GM18517 (cell line): ENCODE measurements around the gene CHTF18.
A peak's percentile ranks its signal among the peaks of the same experiment; 100 is the strongest.
"Not testable (repeated sequence)": the region's sequence is repeated elsewhere in the genome, so short reads cannot be mapped to it uniquely, and the experiment has no call there.

Experiments
- ATAC-seq: cut with Tn5 transposase; IDR thresholded peaks from one replicate; pipeline ENCODE4 v1.9.1; 2021; ENCODE audit warnings: mild to moderate bottlenecking, moderate library complexity; ENCODE audit not compliant: unreplicated experiment

Gene CHTF18

GRCh38 chr16:802914-803753 lies 14.7 kb downstream of the CHTF18 start:
- ATAC-seq: no peak

DNA sequence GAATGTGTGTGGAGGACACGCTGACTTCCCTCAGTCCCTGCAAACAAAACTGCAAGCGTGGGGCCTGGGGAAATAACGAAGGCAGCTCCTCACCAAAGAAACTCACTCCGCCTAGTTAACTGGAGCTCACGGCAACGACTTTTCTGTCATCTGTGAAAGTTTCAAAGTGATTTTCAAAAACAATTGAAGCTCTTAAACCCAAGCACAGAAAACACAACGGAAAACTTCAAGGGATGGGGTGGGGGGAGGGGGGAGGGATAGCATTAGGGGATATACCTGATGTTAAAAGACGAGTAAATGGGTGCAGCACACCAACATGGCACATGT lies 15.3 kb downstream of the CHTF18 start:
- ATAC-seq: no peak

DNA sequence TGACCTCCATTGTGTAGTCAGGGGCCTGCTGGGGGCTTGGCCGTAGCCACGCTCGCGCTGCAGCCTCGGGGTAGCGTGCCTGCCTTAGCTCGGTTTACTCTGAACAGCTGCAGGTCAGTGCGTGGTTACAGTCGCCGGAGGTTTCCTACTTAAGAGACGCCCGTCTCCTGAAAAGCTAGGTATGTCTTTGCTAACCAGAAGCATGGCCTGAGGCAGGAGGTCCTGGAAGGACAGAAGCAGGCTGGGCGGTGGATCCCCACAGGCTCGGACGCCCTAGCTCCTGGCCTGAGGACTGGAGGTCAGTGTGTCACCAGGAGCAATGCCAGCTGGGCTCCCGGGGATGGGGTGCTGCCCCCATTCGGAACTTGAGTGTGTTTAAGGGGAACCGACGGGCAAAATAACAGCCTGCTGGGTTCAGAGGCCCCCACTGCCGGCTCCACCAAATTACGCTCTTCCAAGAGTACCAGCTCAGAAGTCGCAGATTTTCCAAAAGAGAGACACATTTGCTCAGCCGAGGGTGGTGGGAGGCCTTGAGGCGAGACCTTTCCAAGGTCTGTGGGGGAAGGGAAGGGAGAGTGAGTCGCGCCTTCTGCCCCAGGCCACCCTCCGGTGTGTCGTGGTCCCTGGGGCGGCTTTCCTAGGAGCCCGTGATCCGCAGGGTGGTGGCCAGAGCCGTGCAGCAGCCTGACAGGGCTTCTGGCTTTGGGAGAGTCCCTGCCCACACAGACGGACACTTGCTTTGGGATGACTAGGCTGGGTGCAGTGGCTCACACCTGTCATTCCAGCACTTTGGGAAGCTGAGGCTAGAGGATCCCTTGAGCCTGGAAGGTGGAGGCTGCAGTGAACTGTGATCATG lies 16.0 kb downstream of the CHTF18 start:
- ATAC-seq: no peak

DNA sequence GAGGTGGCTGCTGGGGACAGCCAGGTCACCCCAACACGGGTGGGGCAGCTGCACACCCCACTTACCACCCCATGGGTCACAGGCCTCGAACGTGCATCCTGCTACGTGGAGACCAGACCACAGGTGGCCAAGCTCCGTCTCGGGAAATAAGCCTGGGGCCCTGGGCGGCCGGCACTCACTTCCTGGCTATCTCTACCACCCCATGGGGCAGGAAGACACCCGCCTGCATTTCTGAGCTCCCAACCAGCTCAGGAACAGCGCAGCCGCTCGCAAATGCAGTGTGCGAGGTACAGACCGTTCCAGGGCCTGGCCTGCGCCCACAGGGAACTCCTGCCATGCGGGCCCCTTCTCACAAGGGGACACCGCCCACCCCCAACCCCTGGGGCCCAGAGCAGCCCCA lies 17.1 kb downstream of the CHTF18 start:
- no peak for ATAC-seq

GRCh38 chr16:807347-808084 lies 19.1 kb downstream of the CHTF18 start:
- ATAC-seq: peak; percentile 82

DNA sequence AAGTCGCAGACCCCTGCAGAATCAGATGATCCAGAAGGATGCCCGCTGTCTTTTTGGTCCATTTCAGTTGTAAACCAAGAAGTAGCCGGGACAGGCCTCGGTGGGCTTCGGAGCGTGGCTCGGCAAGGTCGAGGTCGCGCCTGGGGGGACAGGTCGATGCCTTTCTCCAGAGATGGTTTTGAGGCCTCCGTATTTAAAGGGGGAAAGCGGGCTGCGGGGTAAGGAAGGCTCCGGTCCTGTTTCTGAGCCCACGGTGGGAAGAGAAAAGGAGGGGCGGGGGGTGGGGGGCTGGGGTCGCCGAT lies 19.6 kb downstream of the CHTF18 start:
- ATAC-seq: no peak

- no peak for ATAC-seq
Measured at GRCh38 chr16:813204-813915, 24.9 kb downstream of the CHTF18 start.

DNA sequence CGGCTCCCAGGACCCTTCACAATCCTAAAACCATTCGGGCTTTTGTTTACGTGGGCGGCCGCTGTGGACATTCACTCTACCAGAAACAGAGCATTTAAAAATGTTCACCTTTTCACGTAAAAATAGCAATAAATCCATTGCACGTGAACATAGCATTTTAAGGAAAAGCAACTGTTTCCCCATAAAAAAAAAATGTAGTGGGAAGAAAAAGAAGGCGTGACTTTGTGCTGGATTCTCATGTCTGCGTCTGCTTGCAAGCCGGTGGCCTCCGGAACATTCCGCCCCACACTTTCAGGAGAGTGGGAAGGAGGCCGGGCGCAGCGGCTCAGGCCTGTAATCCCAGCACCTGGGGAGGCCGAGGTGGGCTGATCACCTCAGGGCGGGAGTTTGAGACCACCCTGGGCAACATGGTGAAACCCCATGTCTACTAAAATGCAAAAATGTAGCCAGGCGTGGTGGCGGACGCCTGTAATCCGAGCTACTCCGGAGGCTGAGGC lies 25.5 kb downstream of the CHTF18 start:
- no peak for ATAC-seq

DNA sequence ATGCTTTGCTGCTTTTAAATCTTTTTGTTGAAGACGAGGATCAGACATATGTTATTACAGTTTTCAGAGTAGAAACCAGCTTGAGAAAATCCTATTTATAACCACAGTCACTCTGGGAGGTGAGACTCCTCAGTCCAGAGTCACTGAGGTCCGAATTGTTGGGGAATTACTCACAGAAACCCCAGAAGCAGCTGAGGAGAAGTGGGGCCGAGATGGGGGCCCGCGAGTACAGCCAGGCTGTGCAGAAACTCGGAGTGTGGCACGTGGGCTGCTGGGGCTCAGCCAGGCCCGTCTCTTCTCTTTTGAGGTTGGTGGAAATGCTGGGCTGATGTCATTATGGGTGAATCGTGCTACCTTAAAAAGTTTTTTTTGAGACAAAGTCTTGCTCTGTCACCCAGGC lies 26.6 kb downstream of the CHTF18 start:
- ATAC-seq: no peak

GRCh38 chr16:815861-816260 lies 27.4 kb downstream of the CHTF18 start:
- no peak for ATAC-seq

DNA sequence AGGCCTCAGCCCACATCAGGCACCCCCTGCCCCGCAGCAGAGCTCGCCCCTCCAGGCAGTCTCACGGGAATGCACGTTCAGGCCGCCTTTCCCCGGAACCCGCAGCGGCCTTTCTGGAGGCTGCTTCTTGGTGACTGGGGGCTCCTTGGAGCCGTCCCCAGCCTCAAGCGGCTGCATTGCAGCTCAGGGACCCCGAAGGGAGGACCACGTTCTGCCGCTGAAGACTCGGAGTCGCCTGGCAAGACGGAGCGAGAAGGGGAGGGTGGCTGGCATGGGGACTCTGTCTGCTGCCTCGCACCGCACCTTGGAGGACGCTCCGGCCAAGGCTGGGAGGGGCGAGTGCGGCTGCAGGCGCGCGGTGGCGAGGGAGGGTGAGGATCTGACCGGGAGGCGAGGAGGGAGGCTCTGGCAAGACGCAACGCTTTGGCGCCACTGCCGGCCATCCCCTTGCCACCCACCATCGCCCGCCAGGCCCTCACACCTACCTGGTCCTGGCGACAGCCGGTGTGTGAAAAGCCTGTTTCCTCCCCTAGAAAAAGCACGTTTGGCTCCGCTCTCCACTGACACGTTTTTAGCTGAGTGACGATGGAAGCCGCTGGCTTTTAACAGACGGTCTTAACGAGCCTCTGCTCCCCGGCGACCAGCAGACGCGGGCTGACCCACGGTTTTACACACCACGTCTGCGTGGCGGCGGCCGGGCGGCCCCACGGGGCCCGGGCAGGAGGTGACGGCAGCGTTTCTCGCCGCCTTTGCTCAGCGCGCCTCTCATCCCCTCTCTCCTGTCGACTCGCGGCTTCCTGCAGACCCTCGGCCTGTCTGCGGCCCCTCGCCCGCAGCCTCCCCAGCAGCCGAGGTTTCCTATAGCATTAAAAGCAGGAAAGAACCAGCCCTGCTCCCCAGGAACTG lies 28.8 kb downstream of the CHTF18 start:
- no peak for ATAC-seq

DNA sequence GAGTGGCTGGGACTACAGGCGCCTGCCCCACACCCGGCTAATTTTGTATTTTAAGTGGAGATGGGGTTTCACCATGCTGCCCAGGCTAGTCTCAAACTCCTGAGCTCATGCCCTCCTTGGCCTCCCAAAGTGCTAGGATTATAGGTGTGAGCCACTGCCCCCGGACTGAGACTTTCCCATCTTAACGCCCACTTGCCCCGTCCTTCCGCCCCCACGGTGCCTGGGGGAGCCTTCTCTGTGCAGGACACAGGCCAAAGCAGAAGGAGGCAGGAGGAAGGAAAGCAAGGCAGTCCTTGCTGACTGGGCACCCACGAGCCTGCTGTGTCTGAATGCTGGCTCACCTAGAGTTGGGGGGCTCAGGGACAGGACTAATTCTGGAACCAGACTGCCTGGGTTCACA lies 29.7 kb downstream of the CHTF18 start:
- ATAC-seq: no peak

DNA sequence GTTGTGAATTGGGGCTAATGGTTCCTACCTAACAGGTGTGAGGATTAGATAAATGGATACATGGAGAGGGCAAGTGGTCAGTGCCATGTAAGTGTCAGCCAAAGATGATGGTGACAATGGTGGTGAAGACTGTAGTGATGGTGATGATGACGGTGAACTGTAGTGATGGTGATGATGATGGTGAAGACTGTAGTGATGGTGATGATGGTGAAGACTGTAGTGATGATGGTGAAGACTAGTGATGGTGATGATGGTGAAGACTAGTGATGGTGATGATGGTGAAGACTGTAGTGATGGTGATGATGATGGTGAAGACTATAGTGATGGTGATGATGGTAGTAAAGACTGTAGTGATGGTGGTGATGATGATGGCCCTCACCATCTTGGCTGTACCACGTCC lies 30.2 kb downstream of the CHTF18 start:
- ATAC-seq: no peak

DNA sequence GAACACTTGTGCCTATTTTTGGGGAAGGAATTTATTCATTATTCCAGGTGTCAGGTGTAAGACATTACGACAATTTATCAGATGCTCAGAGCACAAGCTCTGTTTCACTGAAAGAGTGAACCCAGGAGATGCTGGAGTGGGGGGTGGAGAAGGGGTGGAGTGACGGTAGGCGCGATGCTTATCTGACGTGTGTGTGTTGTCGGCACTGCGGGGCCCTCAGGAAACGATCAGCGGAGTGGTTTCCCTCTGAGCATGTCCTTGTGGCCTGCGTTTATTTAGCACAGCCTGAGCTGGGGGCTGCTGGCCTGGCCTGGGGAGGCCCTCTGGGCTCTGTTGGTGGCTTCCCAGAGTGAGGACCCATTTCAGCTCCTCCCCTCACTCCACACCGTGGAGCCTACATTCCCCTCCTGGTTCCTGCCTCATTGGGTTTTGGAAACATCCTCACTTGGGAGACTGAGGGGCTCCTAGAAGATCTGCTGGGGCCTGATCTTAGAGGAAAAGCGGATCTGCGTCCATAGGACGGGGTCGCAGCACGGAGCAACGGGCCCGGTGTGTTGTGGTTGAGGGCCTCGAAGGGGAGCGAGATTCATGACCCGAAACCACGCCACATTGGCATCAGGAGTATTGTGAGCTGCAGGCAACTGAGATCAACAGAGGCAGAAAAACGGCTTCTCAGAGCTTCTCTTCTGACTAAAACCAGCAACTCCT lies 31.1 kb downstream of the CHTF18 start:
- ATAC-seq: no peak

DNA sequence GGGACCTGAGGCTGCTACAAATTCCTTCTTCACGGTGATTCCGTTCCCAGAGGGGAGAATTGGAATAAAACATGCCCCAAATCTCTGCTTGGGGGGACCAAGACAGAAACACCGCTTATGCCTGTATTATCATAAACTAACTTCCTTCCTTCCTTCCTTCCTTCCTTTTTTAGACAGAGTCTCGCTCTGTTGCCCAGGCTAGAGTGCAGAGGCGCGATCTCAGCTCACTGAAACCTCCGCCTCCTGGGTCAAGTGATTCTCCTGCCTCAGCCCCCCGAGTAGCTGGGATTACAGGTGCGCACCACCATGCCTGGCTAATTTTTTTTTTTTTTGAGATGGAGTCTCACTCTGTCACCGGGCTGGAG lies 31.6 kb downstream of the CHTF18 start:
- not testable (repeated sequence) for ATAC-seq

DNA sequence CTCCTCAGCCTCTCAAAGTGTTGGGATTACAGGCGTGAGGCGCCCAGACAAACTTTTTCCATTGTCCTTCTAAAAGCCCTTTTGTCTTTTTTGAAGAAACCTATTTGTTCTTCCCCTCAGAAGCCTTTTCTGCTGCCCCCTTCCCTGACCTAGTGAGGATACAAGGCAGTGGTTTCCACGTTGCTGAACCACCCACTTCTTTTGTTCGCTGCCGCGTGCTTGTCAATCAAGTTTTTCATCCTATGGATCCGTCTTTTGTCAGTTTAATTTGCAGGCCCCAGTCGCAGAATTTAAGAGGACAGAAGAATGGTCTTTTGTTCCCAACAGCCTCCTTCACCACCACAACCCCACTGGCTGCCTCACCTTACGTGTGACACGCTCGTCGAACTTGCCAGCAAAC lies 32.3 kb downstream of the CHTF18 start:
- ATAC-seq: no peak

DNA sequence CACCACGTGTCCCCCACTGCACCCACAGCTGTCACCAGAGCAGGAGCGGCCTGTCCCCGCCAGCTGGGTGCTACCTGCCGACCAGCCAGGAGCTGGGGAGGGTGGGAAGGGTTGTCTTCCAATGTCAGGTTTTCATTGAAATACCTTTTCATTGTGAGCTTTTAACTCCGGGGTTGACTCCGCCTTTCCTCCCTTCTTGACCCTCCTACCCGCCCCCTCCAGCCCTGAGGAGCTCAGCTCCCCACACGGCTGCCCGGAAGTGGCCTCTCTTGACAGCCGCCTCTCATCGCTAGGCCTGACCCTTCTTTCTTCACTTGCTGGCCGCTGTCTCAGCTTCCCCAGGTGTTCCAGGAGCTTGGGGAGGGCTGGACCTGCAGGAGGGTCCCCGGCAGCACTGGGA lies 33.3 kb downstream of the CHTF18 start:
- no peak for ATAC-seq

- no peak for ATAC-seq
Measured at GRCh38 chr16:822174-822908, 33.9 kb downstream of the CHTF18 start.

- ATAC-seq: no peak
Measured at GRCh38 chr16:822909-823297, 34.5 kb downstream of the CHTF18 start.
